ENCODE data around the gene CUX1.
"Not testable (repeated sequence)": the region's sequence is repeated elsewhere in the genome, so short reads cannot be mapped to it uniquely, and the experiment has no call there.

The CUX1 gene

DNA sequence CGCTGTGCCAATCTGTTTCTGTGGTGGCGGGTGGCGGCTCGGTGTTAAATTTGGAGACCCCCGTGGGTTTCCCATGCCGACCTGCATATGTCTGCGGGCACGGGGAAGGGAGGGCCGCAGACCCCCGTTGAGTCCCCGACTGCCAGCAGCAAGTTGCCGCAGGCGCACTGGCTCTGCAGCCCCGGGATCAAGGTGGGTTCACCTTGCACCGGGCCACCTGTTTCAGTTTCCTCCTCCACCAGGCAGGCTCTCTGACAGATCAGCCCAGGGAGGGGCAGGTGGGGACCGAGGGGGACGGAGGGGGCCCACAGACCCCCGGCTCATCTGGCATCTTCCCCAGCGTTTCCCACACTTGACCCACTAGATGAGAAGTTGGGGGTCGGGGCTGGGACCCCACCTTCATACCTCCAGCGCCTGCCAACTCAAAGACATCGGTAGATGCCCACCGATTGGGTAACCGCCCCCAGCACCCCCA, 95.9 kb downstream of the CUX1 start:
- no peaks in the 10 kb centered on the region for H3K27me3 ChIP-seq (ENCODE audit: control insufficient read depth, insufficient read depth, low read length)
- no peak overlapping the region for H3K4me3 ChIP-seq (ENCODE audit: low read length)
- peaks cover 5% of the 10 kb centered on the region for H3K4me1 ChIP-seq (ENCODE audit: control insufficient read depth, insufficient read depth, low read length)
- no peaks in the 10 kb centered on the region for H3K9me3 ChIP-seq (ENCODE audit: control insufficient read depth, low read length)
- no peak overlapping the region for H3K9ac ChIP-seq (ENCODE audit: low read length)
- no peaks in the 10 kb centered on the region for H3K36me3 ChIP-seq (ENCODE audit: control insufficient read depth, insufficient read depth, low read length)

GRCh38 chr7:101913851-101914250, 96.4 kb downstream of the CUX1 start:
- H3K9me3 ChIP-seq (ENCODE audit: control insufficient read depth, low read length): no peaks in the 10 kb centered on the region
- H3K4me3 ChIP-seq (ENCODE audit: low read length): no peak overlapping the region
- peaks cover 5% of the 10 kb centered on the region for H3K4me1 ChIP-seq (ENCODE audit: control insufficient read depth, insufficient read depth, low read length)
- no peaks in the 10 kb centered on the region for H3K27me3 ChIP-seq (ENCODE audit: control insufficient read depth, insufficient read depth, low read length)
- no peak overlapping the region for H3K9ac ChIP-seq (ENCODE audit: low read length)
- H3K36me3 ChIP-seq (ENCODE audit: control insufficient read depth, insufficient read depth, low read length): no peaks in the 10 kb centered on the region

GRCh38 chr7:101915000-101915399, 97.6 kb downstream of the CUX1 start:
- no peak overlapping the region for H3K4me3 ChIP-seq (ENCODE audit: low read length)
- H3K9ac ChIP-seq (ENCODE audit: low read length): no peak overlapping the region
- H3K36me3 ChIP-seq (ENCODE audit: control insufficient read depth, insufficient read depth, low read length): no peaks in the 10 kb centered on the region
- peaks cover 5% of the 10 kb centered on the region for H3K4me1 ChIP-seq (ENCODE audit: control insufficient read depth, insufficient read depth, low read length)
- H3K9me3 ChIP-seq (ENCODE audit: control insufficient read depth, low read length): no peaks in the 10 kb centered on the region
- no peaks in the 10 kb centered on the region for H3K27me3 ChIP-seq (ENCODE audit: control insufficient read depth, insufficient read depth, low read length)

DNA sequence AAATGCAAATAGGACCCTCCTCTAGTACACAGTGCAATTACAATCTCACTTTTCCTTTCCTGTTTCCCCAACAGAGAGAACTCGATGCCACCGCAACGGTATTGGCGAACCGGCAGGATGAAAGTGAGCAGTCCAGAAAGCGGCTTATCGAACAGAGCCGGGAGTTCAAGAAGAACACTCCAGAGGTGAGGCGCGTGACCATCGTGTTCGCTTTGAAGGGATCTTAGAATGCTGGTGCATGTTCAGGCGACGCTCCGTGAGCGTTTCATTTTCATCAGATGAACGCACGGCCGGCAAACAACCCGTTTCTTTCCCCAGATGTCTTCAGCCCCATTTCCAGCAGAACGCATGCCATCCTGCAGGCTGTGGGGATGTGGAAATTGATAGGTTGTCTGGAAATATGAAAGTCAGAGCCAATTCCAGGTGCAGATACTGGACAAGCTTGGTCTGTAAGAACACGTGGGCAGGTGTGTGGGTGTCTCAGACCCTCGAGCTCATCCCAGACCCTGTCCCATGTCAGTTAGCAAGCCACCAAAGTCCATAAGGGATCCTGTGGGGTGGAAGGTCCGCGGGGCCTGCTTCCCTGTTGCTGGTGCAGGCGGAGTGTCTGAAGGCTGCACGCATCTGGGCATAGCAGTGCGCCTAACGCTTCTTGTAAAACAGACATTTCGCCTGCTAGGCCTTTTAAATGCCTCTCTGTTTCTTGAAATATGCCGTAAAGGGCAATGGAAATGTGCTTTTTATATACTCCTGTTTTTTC, 98.8 kb downstream of the CUX1 start:
- Histone ChIP-seq H3K4me3 (ENCODE audit: low read length) (no peak overlapping the region), H3K9ac (ENCODE audit: low read length) (no peak overlapping the region), H3K36me3 (ENCODE audit: control insufficient read depth, insufficient read depth, low read length) (no peaks in the 10 kb centered on the region), H3K27me3 (ENCODE audit: control insufficient read depth, insufficient read depth, low read length) (no peaks in the 10 kb centered on the region), H3K9me3 (ENCODE audit: control insufficient read depth, low read length) (no peaks in the 10 kb centered on the region), H3K4me1 (ENCODE audit: control insufficient read depth, insufficient read depth, low read length) (peaks cover 5% of the 10 kb centered on the region)

- Histone ChIP-seq H3K9me3 (ENCODE audit: control insufficient read depth, low read length) (no peaks in the 10 kb centered on the region), H3K4me1 (ENCODE audit: control insufficient read depth, insufficient read depth, low read length) (peaks cover under 1% of the 10 kb centered on the region), H3K36me3 (ENCODE audit: control insufficient read depth, insufficient read depth, low read length) (no peaks in the 10 kb centered on the region), H3K4me3 (ENCODE audit: low read length) (no peak overlapping the region), H3K9ac (ENCODE audit: low read length) (no peak overlapping the region), H3K27me3 (ENCODE audit: control insufficient read depth, insufficient read depth, low read length) (no peaks in the 10 kb centered on the region)
Observed at GRCh38 chr7:101916876-101917275, 99.5 kb downstream of the CUX1 start.

GRCh38 chr7:101917566-101917965, 100.1 kb downstream of the CUX1 start:
- Histone ChIP-seq H3K9me3 (ENCODE audit: control insufficient read depth, low read length) (no peaks in the 10 kb centered on the region), H3K9ac (ENCODE audit: low read length) (no peak overlapping the region), H3K4me1 (ENCODE audit: control insufficient read depth, insufficient read depth, low read length) (peaks cover 6% of the 10 kb centered on the region), H3K27me3 (ENCODE audit: control insufficient read depth, insufficient read depth, low read length) (no peaks in the 10 kb centered on the region), H3K4me3 (ENCODE audit: low read length) (no peak overlapping the region), H3K36me3 (ENCODE audit: control insufficient read depth, insufficient read depth, low read length) (no peaks in the 10 kb centered on the region)

DNA sequence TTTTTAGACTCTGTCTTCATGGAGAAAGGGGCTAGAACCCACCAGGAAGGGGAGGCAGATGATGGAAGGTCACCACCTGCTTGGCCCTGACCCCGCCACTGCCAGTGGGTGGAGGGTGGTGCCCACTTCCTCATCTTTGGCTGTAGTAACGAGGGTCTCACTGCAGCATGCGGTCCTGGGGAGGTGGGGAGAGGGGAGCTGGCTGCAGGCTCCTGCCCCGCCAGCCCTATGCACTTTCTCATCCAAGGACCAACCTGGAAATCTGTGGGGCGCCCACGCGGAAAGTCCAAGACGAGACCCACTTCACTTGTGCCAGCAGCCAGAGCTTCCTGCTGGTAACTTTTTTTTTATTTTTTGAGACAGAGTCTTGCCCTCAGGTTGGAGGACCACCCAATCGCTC, 101.0 kb downstream of the CUX1 start:
- Histone ChIP-seq H3K27me3 (ENCODE audit: control insufficient read depth, insufficient read depth, low read length) (no peaks in the 10 kb centered on the region), H3K36me3 (ENCODE audit: control insufficient read depth, insufficient read depth, low read length) (no peaks in the 10 kb centered on the region), H3K4me3 (ENCODE audit: low read length) (no peak overlapping the region), H3K4me1 (ENCODE audit: control insufficient read depth, insufficient read depth, low read length) (peaks cover 13% of the 10 kb centered on the region), H3K9me3 (ENCODE audit: control insufficient read depth, low read length) (no peaks in the 10 kb centered on the region), H3K9ac (ENCODE audit: low read length) (no peak overlapping the region)

- no peaks in the 10 kb centered on the region for H3K36me3 ChIP-seq (ENCODE audit: control insufficient read depth, insufficient read depth, low read length)
- peaks cover 19% of the 10 kb centered on the region for H3K4me1 ChIP-seq (ENCODE audit: control insufficient read depth, insufficient read depth, low read length)
- H3K27me3 ChIP-seq (ENCODE audit: control insufficient read depth, insufficient read depth, low read length): no peaks in the 10 kb centered on the region
- no peak overlapping the region for H3K4me3 ChIP-seq (ENCODE audit: low read length)
- H3K9me3 ChIP-seq (ENCODE audit: control insufficient read depth, low read length): no peaks in the 10 kb centered on the region
- H3K9ac ChIP-seq (ENCODE audit: low read length): no peak overlapping the region
Observed at GRCh38 chr7:101919363-101920115, 102.1 kb downstream of the CUX1 start.

DNA sequence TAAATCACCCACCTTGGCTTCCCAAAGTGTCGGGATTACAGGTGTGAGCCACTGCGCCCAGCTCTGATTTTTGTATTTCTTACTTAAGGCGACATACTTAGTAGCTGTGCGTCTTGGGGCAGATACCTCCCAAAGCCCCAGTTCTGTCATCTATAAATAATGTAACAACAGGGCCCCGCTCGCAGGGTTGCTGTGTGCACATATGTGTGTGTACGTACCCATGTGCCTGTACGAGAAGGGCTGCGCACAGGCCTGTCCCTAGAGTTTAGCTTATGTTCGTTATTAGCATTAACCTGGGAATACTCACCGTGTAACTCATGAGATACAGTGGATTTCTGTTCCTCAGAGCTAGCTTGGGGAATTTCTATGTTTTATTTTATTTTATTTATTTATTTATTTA, 103.6 kb downstream of the CUX1 start:
- H3K4me1 ChIP-seq (ENCODE audit: control insufficient read depth, insufficient read depth, low read length): peaks cover 19% of the 10 kb centered on the region
- H3K4me3 ChIP-seq (ENCODE audit: low read length): no peak overlapping the region

DNA sequence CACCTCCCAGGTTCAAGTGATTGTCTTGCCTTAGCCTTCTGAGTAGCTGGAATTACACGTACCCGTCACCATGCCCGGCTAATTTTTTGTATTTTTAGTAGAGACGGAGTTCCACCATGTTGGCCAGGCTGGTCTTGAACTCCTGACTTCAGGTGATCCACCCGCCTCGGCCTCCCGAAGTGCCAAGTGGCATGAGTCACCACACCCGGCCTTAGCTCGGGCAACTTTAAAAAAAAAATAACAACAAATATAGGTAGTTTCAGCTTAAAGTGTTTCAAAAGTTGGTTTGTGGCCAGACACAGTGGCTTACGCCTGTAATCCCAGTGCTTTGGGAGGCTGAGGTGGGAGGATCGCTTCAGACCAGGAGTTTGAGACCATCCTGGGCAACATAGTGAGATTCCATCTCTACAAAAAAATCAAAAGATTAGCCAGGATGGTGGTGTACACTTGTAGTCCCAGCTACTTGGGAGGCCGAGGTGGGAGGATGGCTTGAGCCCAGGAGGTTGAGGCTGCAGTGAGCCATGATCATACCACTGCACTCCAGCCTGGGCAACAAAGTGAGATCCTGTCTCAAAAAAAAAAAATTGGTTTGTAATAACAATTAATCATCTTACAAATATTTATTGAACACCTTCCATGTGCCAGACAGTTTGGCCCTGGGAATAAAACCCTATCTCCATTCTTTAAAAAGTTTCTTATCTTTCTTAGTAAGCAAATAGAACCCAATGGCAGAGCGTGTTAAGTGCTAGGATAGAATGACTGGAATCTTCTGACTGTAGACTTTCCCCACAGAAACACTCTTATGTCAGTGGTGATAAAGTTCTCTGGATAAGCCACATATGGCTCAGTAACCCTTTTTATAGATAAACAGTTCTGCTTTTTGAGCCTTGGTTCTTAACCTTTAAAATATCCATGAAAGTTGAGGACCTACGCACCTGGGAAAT, 104.4 kb downstream of the CUX1 start:
- H3K36me3 ChIP-seq (ENCODE audit: control insufficient read depth, insufficient read depth, low read length); H3K9me3 ChIP-seq (ENCODE audit: control insufficient read depth, low read length); H3K27me3 ChIP-seq (ENCODE audit: control insufficient read depth, insufficient read depth, low read length); H3K9ac ChIP-seq (ENCODE audit: low read length); H3K4me3 ChIP-seq (ENCODE audit: low read length): not testable (repeated sequence)
- peaks cover 19% of the 10 kb centered on the region for H3K4me1 ChIP-seq (ENCODE audit: control insufficient read depth, insufficient read depth, low read length)

More for the DNA sequence above, 103.6 kb downstream of the CUX1 start:
- no peaks in the 10 kb centered on the region for H3K27me3 ChIP-seq (ENCODE audit: control insufficient read depth, insufficient read depth, low read length)
- H3K9me3 ChIP-seq (ENCODE audit: control insufficient read depth, low read length): no peaks in the 10 kb centered on the region
- H3K9ac ChIP-seq (ENCODE audit: low read length): no peak overlapping the region
- no peaks in the 10 kb centered on the region for H3K36me3 ChIP-seq (ENCODE audit: control insufficient read depth, insufficient read depth, low read length)

GRCh38 chr7:101922631-101923601, 105.5 kb downstream of the CUX1 start:
- Histone ChIP-seq H3K4me1 (ENCODE audit: control insufficient read depth, insufficient read depth, low read length) (peaks cover 19% of the 10 kb centered on the region), H3K36me3 (ENCODE audit: control insufficient read depth, insufficient read depth, low read length) (no peaks in the 10 kb centered on the region), H3K4me3 (ENCODE audit: low read length) (no peak overlapping the region), H3K9me3 (ENCODE audit: control insufficient read depth, low read length) (no peaks in the 10 kb centered on the region), H3K9ac (ENCODE audit: low read length) (no peak overlapping the region), H3K27me3 (ENCODE audit: control insufficient read depth, insufficient read depth, low read length) (no peaks in the 10 kb centered on the region)
